SU-DHL-6 (cell line): ENCODE measurements around the gene SSTR5.

Experiments
- EZH2phosphoT487 ChIP-seq: fragments of 200-600 bp; sonication (generic), shearing (Covaris generic); conservative IDR thresholded peaks from 2 replicates; pipeline ENCODE4 v1.6.1; 2018; ENCODE audit warnings: mild to moderate bottlenecking, antibody characterized with exemption, low read length, moderate library complexity, mixed read lengths
- TF ChIP-seq, protein P1 (sequence below): fragments of 200-600 bp; sonication (generic); IDR thresholded peaks from one replicate; pipeline ENCODE4 v1.5.1; 2017; ENCODE audit warnings: antibody characterized with exemption, mild to moderate bottlenecking, low read length, moderate library complexity; ENCODE audit not compliant: insufficient read depth, poor library complexity, severe bottlenecking

DNA sequence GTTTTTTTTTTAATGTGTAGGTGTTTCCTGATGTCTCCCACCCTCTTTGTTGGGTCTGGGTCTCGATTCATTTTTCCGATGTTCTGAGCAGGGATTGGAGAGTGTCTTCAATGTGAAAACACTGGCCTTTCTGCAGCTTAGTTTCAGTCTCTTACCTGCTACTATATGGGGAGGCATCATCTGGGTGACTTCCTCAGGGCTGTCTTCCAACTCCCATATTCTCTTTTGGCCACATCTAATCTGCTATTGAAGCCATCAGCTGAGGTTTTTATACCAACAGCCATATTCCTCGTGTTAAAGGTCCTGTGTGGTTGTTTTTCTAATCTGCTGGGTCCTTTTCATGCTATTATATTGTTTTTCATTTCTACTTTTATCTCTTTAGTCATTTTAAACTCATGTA lies 13.2 kb upstream of the SSTR5 start:
- TF ChIP-seq, protein P1, sequence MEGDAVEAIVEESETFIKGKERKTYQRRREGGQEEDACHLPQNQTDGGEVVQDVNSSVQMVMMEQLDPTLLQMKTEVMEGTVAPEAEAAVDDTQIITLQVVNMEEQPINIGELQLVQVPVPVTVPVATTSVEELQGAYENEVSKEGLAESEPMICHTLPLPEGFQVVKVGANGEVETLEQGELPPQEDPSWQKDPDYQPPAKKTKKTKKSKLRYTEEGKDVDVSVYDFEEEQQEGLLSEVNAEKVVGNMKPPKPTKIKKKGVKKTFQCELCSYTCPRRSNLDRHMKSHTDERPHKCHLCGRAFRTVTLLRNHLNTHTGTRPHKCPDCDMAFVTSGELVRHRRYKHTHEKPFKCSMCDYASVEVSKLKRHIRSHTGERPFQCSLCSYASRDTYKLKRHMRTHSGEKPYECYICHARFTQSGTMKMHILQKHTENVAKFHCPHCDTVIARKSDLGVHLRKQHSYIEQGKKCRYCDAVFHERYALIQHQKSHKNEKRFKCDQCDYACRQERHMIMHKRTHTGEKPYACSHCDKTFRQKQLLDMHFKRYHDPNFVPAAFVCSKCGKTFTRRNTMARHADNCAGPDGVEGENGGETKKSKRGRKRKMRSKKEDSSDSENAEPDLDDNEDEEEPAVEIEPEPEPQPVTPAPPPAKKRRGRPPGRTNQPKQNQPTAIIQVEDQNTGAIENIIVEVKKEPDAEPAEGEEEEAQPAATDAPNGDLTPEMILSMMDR, result no peak
- TF ChIP-seq EZH2phosphoT487, result no peak
